Measurements from ENCODE around the gene ZDHHC14.

ZDHHC14 gene

GRCh38 chr6:157337751-157338150 is 43.2 kb upstream of the ZDHHC14 start:
- Histone ChIP-seq H3K36me3 (ENCODE audit: low read depth) (no peaks in the 10 kb centered on the region), H3K4me3 (ENCODE audit: severe bottlenecking) (no peak overlapping the region), H3K27ac (ENCODE audit: poor library complexity, severe bottlenecking) (no peak overlapping the region), H3K27me3 (ENCODE audit: insufficient read depth, poor library complexity, severe bottlenecking) (no peaks in the 10 kb centered on the region), H3K4me1 (ENCODE audit: insufficient read depth, poor library complexity, severe bottlenecking) (no peaks in the 10 kb centered on the region), H3K9me3 (ENCODE audit: severe bottlenecking) (no peaks in the 10 kb centered on the region)
- TF ChIP-seq CTCF (IDR thresholded peaks at IDR 0.05; ENCODE audit: poor library complexity, severe bottlenecking) = no peak
- DNase-seq (ENCODE audit: low spot score) = no peak
- no peak for ATAC-seq (ENCODE audit: low read depth)

- TF ChIP-seq CTCF (IDR thresholded peaks at IDR 0.05; ENCODE audit: poor library complexity, severe bottlenecking) = peak; percentile 8
- Histone ChIP-seq H3K36me3 (ENCODE audit: low read depth) (no peaks in the 10 kb centered on the region), H3K9me3 (ENCODE audit: severe bottlenecking) (no peaks in the 10 kb centered on the region), H3K4me3 (ENCODE audit: severe bottlenecking) (no peak overlapping the region), H3K4me1 (ENCODE audit: insufficient read depth, poor library complexity, severe bottlenecking) (no peaks in the 10 kb centered on the region), H3K27ac (ENCODE audit: poor library complexity, severe bottlenecking) (no peak overlapping the region), H3K27me3 (ENCODE audit: insufficient read depth, poor library complexity, severe bottlenecking) (no peaks in the 10 kb centered on the region)
- ATAC-seq (ENCODE audit: low read depth) (no peak), DNase-seq (ENCODE audit: low spot score) (no peak)
These were observed 41.6 kb upstream of the ZDHHC14 start for GRCh38 chr6:157339432-157339831.

GRCh38 chr6:157343732-157344131 is 37.3 kb upstream of the ZDHHC14 start:
- ATAC-seq (ENCODE audit: low read depth) (no peak; the same call in 2 of the 3 replicates), DNase-seq (ENCODE audit: low spot score) (no peak)

GRCh38 chr6:157346373-157346772 is 34.6 kb upstream of the ZDHHC14 start:
- no peak for DNase-seq (ENCODE audit: low spot score)
- H3K4me1 ChIP-seq (ENCODE audit: insufficient read depth, poor library complexity, severe bottlenecking) = no peaks in the 10 kb centered on the region
- no peak for TF ChIP-seq CTCF (IDR thresholded peaks at IDR 0.05; ENCODE audit: poor library complexity, severe bottlenecking)
- H3K4me3 ChIP-seq (ENCODE audit: severe bottlenecking) = no peak overlapping the region
- H3K9me3 ChIP-seq (ENCODE audit: severe bottlenecking) = no peaks in the 10 kb centered on the region
- no peak for ATAC-seq (ENCODE audit: low read depth)
- no peaks in the 10 kb centered on the region for H3K27me3 ChIP-seq (ENCODE audit: insufficient read depth, poor library complexity, severe bottlenecking)
- H3K27ac ChIP-seq (ENCODE audit: poor library complexity, severe bottlenecking) = no peak overlapping the region
- no peaks in the 10 kb centered on the region for H3K36me3 ChIP-seq (ENCODE audit: low read depth)

More at GRCh38 chr6:157343732-157344131, 37.3 kb upstream of the ZDHHC14 start:
- H3K4me3 ChIP-seq (ENCODE audit: severe bottlenecking) = no peak overlapping the region
- no peak overlapping the region for H3K27ac ChIP-seq (ENCODE audit: poor library complexity, severe bottlenecking)
- TF ChIP-seq CTCF (IDR thresholded peaks at IDR 0.05; ENCODE audit: poor library complexity, severe bottlenecking) = no peak
- H3K27me3 ChIP-seq (ENCODE audit: insufficient read depth, poor library complexity, severe bottlenecking) = no peaks in the 10 kb centered on the region
- H3K9me3 ChIP-seq (ENCODE audit: severe bottlenecking) = no peaks in the 10 kb centered on the region
- H3K36me3 ChIP-seq (ENCODE audit: low read depth) = no peaks in the 10 kb centered on the region
- no peaks in the 10 kb centered on the region for H3K4me1 ChIP-seq (ENCODE audit: insufficient read depth, poor library complexity, severe bottlenecking)

GRCh38 chr6:157358287-157358686 is 22.7 kb upstream of the ZDHHC14 start:
- H3K4me3 ChIP-seq (ENCODE audit: severe bottlenecking) = no peak overlapping the region
- TF ChIP-seq CTCF (IDR thresholded peaks at IDR 0.05; ENCODE audit: poor library complexity, severe bottlenecking) = no peak

More at GRCh38 chr6:157358287-157358686, 22.7 kb upstream of the ZDHHC14 start:
- no peak overlapping the region for H3K27ac ChIP-seq (ENCODE audit: poor library complexity, severe bottlenecking)
- no peaks in the 10 kb centered on the region for H3K4me1 ChIP-seq (ENCODE audit: insufficient read depth, poor library complexity, severe bottlenecking)
- no peaks in the 10 kb centered on the region for H3K27me3 ChIP-seq (ENCODE audit: insufficient read depth, poor library complexity, severe bottlenecking)
- H3K9me3 ChIP-seq (ENCODE audit: severe bottlenecking) = no peaks in the 10 kb centered on the region
- H3K36me3 ChIP-seq (ENCODE audit: low read depth) = no peaks in the 10 kb centered on the region
- ATAC-seq (ENCODE audit: low read depth) = no peak
- DNase-seq (ENCODE audit: low spot score) = no peak
